Measurements from ENCODE around the gene KRT2. TPM values are rescaled to one million over a fixed set of nuclear protein-coding genes. Genes with fewer than 3 reads are reported as not detected.

The KRT2 gene
- total RNA-seq, 1 donor from 2014 or later: not detected

DNA sequence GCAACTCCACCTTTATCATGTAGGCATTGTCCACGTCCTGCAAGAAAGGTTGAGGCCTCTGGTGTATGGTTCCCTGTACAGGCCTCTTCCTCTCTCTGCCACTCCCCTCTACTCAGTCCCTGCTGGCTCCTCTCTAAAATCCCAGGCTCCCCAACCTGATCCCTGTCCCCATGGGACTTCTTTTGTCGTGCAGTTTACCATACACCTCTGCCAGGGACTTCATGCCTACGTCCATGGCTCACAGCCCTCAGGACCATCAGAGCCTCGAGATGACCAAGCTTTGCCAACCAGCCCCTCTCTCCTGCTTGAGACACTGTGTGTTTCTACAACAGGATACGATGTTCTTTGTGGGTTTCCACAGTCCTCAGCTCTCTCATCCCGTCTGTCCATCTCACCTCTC is 2.9 kb downstream of the KRT2 start:
- Mint-ChIP-seq H3K9me3 (ENCODE audit: unreplicated experiment) (no peaks in the 10 kb centered on the region), H3K36me3 (ENCODE audit: unreplicated experiment) (no peaks in the 10 kb centered on the region), H3K27me3 (ENCODE audit: unreplicated experiment) (peaks cover 48% of the 10 kb centered on the region), H3K4me1 (ENCODE audit: unreplicated experiment) (no peaks in the 10 kb centered on the region), H3K4me3 (ENCODE audit: unreplicated experiment) (no peak overlapping the region), H3K27ac (ENCODE audit: unreplicated experiment) (no peak overlapping the region)
- TF ChIP-seq, protein P1, sequence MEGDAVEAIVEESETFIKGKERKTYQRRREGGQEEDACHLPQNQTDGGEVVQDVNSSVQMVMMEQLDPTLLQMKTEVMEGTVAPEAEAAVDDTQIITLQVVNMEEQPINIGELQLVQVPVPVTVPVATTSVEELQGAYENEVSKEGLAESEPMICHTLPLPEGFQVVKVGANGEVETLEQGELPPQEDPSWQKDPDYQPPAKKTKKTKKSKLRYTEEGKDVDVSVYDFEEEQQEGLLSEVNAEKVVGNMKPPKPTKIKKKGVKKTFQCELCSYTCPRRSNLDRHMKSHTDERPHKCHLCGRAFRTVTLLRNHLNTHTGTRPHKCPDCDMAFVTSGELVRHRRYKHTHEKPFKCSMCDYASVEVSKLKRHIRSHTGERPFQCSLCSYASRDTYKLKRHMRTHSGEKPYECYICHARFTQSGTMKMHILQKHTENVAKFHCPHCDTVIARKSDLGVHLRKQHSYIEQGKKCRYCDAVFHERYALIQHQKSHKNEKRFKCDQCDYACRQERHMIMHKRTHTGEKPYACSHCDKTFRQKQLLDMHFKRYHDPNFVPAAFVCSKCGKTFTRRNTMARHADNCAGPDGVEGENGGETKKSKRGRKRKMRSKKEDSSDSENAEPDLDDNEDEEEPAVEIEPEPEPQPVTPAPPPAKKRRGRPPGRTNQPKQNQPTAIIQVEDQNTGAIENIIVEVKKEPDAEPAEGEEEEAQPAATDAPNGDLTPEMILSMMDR (IDR thresholded peaks at IDR 0.05): no peak
- DNase-seq (ENCODE audit: extremely low spot score, unreplicated experiment): peak; percentile 60

- no peak overlapping the region for H3K4me3 Mint-ChIP-seq (ENCODE audit: unreplicated experiment)
- no peaks in the 10 kb centered on the region for H3K36me3 Mint-ChIP-seq (ENCODE audit: unreplicated experiment)
- no peak overlapping the region for H3K27ac Mint-ChIP-seq (ENCODE audit: unreplicated experiment)
- H3K9me3 Mint-ChIP-seq (ENCODE audit: unreplicated experiment): no peaks in the 10 kb centered on the region
- no peaks in the 10 kb centered on the region for H3K4me1 Mint-ChIP-seq (ENCODE audit: unreplicated experiment)
- DNase-seq (ENCODE audit: extremely low spot score, unreplicated experiment): peak; percentile 56
- H3K27me3 Mint-ChIP-seq (ENCODE audit: unreplicated experiment): peaks cover 45% of the 10 kb centered on the region
- TF ChIP-seq, protein P1 (IDR thresholded peaks at IDR 0.05): no peak
These were observed 3.9 kb downstream of the KRT2 start for GRCh38 chr12:52648012-52648550.

DNA sequence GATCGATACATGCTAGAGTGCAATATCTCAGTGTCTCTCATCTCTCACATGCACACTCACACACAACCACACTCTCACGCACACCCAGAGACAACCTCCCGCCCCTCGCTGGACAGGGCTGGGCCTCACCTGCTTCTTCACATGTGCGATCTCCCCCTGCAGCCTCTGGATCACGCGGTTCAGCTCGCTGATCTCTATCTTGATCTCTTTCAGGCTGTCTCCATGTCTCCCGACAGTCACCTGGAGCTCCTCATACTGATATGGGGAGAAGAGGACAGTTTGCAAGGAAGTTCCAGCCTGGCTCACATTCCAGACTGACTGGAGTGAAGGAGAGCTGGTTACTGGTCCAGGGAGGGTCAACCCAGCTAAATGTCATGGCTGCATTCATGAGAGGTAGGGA is 4.4 kb downstream of the KRT2 start:
- Mint-ChIP-seq H3K9me3 (ENCODE audit: unreplicated experiment) (no peaks in the 10 kb centered on the region), H3K36me3 (ENCODE audit: unreplicated experiment) (no peaks in the 10 kb centered on the region), H3K4me3 (ENCODE audit: unreplicated experiment) (no peak overlapping the region), H3K27ac (ENCODE audit: unreplicated experiment) (no peak overlapping the region), H3K4me1 (ENCODE audit: unreplicated experiment) (no peaks in the 10 kb centered on the region), H3K27me3 (ENCODE audit: unreplicated experiment) (peaks cover 45% of the 10 kb centered on the region)
- peak; percentile 67 for DNase-seq (ENCODE audit: extremely low spot score, unreplicated experiment)
- TF ChIP-seq, protein P1 (IDR thresholded peaks at IDR 0.05): no peak

- peaks cover 47% of the 10 kb centered on the region for H3K27me3 Mint-ChIP-seq (ENCODE audit: unreplicated experiment)
These were observed 5.4 kb downstream of the KRT2 start for GRCh38 chr12:52646613-52647012.

DNA sequence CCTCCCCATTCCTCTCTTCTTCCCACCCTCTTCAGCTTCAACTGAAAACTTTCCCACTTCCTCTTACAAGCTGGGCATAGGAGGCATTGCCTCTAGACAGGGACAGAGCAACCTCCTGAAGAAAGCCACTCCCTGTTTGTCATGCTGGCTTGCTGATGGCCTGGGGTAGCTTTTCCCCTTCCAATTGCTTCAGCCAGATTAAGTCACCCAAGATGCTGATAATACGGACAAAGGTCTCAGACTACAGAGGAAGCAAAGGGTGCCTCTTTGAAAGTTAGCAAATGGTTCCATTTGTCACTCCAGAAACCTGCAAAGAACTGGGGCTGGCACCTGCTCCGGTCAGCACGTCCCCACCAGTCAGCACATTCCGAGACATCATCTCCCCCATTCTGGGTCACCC is 6.0 kb downstream of the KRT2 start:
- Mint-ChIP-seq H3K36me3 (ENCODE audit: unreplicated experiment) (no peaks in the 10 kb centered on the region), H3K27me3 (ENCODE audit: unreplicated experiment) (peaks cover 52% of the 10 kb centered on the region), H3K27ac (ENCODE audit: unreplicated experiment) (no peak overlapping the region), H3K4me1 (ENCODE audit: unreplicated experiment) (no peaks in the 10 kb centered on the region), H3K9me3 (ENCODE audit: unreplicated experiment) (no peaks in the 10 kb centered on the region), H3K4me3 (ENCODE audit: unreplicated experiment) (no peak overlapping the region)
- DNase-seq (ENCODE audit: extremely low spot score, unreplicated experiment): peak; percentile 60
- TF ChIP-seq, protein P1 (IDR thresholded peaks at IDR 0.05): no peak

More at GRCh38 chr12:52646613-52647012, 5.4 kb downstream of the KRT2 start:
- peak; percentile 79 for DNase-seq (ENCODE audit: extremely low spot score, unreplicated experiment)
- Mint-ChIP-seq H3K36me3 (ENCODE audit: unreplicated experiment) (no peaks in the 10 kb centered on the region), H3K27ac (ENCODE audit: unreplicated experiment) (no peak overlapping the region), H3K4me1 (ENCODE audit: unreplicated experiment) (no peaks in the 10 kb centered on the region), H3K9me3 (ENCODE audit: unreplicated experiment) (no peaks in the 10 kb centered on the region), H3K4me3 (ENCODE audit: unreplicated experiment) (no peak overlapping the region)
- TF ChIP-seq, protein P1 (IDR thresholded peaks at IDR 0.05): no peak
